GM19043 (cell line): ENCODE data around the gene TWF2.
A peak's percentile ranks its signal among the peaks of the same experiment; 100 is the strongest.

ENCODE experiments used
- ATAC-seq: cut with Tn5 transposase; IDR thresholded peaks from one replicate; pipeline ENCODE4 v1.9.1; 2021; ENCODE audit warnings: low read depth; ENCODE audit not compliant: unreplicated experiment

Gene TWF2

DNA sequence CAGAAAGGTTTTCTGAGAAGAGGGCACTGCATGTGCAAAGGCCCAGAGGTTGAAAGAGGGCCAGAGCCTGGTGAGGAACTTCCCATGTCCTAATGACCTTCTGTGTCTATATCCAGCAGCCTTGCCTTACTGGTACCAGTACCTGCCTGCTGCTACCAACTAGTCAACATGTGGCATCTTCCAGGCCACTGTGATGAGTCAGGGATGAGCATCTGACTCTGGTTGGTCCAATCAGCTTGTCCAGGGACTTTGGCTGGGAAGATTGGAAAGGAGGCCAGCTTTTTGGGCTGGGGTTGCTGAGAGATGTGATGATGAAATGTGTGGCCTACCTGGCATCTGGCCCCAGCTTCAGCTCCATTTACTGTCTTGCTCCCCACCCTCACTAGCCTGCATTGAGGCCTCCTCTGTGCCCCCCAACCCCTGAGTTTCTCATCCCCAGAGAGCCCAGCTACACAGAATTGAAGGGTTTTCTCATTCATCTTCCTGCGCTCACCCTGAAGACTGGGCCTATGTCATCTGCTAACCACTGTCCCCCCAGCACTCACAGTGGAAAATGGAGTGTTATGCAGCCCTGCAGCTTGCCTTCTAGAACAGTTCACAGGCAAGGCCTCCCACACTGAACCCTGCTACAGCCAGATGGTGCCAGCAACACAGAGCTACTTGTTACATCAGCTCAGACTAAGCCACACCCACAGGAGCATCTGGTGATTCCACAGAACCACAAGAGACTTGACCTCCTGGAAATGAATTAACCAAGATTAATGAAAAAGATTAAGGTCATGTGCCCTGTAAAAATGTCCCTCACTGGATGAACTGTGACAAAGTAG is 1.3 kb upstream of the TWF2 start:
- ATAC-seq: no peak

DNA sequence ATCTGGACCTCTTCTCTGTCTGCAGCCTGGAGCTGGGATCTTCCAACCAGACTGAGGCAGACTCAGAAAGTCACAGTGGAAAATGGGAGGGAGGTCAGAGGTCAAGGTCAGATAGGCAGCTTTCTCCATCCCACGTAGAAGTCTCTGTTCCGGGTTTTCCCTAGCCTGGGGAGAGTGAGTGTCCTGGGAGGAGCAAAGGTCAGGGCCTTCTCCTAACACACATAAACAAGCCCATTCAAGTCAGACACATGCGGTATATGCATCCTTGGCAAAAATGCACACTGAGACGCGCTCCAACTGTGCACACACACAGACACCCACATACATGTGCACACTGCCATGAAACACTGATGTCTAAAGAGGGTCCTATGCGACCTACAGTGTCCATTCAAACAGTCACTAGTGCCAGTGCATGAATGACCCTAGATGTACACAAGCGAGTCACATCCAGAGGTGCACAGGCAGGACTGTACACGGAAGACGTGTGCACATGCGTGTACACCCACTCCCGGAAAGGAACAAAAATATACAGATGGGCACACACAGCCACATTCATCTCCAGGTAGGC is 681 bp downstream of the TWF2 start:
- ATAC-seq: peak; percentile 8

DNA sequence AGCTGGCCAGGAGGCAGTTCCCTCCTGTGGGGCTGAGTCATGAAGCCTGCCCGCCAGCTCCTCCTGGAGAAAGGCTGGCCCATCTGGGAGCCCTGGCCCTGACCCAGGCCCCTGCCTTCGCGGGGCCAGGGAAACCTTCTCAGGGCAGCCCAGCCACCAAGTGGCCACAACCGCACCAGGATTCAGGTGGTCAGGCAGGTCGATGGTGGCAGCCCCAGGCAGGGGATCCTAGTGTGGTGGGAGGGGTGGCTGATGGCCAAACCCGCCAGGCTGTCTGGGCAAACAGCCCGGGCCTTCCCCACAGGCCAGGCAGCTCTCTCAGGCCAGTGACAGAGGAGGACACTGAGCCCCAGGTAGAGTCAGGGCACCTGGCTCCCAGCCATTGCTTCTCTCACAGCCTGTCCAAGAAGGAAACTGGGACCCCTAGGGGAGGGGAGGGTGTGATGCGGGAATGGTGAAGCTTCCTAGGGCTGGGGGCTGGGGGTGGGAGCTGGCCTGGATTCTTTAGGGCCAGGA is 1.2 kb downstream of the TWF2 start:
- ATAC-seq: no peak

DNA sequence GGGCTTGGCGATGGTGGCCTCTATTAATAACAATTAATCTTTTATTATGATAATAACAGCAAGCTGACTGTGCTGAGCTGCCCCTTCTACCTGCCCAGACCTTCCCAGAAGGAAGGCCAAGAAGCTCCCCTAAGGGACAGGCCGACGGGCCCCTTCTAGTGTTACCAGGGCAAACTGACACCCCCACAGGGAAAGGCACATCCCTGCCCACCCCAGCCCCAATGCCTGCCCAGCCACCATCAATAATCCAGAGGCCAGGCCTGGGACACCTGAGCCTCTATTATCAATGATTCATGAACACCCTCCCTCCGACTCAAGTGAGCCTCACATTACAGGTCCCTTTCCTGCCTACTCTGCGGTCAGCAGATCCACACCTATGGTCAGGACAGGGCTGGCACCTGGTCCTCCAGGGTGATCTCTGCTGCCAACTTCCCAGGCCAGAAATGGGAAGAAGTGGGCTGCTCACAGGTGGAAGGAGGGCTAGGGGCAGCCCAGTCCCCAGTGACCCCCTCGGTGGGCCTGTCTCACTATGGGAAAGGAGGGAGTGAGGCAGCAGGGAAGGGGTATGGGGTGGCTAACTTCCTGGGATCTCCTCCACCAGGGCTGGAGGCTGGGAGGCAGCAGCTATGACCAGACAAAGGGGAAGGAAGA is 1.8 kb downstream of the TWF2 start:
- ATAC-seq: no peak

DNA sequence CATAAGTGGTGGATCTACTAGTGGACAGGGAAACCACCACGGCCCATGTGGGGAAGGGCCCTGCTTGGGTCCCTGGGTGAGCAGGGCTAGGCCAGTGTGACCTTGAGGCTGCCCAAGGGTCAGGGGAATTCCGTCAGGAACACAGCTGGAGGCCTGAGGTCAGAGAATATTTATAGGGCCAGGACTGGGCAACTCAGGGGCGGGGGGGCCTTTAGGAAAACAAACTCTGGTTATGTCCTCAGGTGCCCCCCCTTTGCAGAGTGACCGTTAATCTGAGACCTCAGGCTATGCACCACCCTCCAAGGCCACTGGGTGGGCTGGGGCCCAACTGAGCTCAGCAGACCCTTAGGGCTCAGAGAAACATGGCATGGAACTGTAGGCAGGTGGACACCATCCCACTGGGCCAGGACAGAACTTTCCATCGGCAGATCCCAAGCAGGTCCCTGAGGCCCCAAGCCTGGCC is 2.5 kb downstream of the TWF2 start:
- ATAC-seq: no peak

DNA sequence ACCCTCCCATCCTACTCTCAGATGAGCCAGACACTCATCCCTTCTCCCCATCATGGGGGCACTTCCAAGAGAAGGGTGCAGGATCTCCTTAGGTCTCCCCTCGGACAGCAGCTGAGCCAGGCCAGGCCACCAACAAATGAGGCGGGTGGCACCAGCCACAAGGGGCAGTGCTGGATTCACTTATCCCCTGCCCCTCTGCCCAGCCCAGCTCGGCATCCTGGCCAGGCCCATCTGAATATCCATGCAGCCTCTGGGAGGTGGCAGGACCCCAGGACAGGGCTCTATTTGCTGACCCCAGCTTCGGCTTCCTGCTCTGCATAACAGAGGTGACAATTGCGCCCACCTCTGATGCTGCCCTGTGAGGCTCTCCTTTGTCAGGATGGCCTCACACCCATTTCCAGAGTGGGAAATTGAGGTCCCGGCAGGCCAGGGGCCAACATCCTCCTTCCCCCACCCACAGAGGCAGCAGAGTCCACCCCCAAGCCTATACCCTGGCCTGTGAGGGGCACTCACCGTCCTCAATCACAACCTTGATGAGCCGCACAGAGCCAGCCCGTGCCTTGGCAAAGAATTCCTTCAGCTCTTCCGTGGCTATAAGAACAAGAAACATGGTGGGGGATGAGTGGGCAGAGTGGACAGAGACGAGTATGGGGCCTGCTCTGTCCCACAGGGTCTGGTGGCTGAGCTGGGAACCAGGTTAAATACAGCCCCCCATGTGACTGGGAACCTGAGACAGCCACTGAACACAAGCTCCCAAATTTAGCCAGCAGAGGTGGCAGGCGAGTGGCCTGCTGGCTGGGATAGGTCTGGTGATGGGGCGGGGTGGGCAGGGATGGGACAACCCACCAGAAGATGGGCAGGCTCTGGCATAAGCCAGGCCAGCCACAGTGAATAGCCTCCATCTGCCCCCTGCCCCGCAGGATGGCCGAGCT is 4.2 kb downstream of the TWF2 start:
- no peak for ATAC-seq

DNA sequence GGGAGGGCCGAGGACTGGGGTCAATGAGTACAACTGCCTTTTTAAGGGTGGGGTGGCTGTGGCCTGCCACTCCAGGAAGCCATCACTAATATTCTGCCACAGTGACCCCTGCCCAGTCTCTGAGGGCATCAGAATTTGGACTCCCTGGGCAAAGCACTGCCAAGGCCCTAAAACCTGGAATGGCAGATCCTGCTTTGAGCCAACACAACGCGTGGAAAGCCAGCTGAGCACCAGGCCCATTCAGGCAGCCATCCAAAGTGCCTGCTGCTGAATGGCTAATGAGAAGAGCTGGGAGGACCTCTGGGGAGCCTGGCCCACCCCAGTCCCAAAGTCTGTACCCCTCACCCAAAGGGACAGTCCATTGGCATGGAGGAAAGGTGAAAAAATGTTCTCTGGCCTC is 5.0 kb downstream of the TWF2 start:
- no peak for ATAC-seq

DNA sequence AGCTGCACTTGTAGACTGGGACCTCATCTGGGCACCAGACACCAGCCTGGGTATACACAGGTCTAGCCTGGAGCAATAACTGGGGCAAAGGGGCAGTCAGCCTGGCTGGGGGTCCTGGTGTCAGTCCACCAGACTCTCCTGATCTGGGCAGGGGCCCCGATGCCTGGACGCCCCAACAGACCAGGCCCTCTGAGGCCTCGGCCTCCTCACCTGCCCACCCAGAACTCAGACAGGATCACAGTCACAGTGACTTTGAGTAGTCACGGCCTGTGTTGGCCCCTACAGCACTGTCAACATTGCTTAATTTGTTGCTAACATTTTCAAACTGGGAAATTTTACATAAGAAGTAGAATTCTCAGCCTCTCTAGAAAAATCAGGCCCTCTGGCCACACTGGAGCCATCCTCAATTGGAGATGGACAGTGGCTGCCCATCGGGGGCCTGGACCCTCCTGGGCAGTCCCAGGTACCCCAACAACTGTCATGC is 5.8 kb downstream of the TWF2 start:
- no peak for ATAC-seq

DNA sequence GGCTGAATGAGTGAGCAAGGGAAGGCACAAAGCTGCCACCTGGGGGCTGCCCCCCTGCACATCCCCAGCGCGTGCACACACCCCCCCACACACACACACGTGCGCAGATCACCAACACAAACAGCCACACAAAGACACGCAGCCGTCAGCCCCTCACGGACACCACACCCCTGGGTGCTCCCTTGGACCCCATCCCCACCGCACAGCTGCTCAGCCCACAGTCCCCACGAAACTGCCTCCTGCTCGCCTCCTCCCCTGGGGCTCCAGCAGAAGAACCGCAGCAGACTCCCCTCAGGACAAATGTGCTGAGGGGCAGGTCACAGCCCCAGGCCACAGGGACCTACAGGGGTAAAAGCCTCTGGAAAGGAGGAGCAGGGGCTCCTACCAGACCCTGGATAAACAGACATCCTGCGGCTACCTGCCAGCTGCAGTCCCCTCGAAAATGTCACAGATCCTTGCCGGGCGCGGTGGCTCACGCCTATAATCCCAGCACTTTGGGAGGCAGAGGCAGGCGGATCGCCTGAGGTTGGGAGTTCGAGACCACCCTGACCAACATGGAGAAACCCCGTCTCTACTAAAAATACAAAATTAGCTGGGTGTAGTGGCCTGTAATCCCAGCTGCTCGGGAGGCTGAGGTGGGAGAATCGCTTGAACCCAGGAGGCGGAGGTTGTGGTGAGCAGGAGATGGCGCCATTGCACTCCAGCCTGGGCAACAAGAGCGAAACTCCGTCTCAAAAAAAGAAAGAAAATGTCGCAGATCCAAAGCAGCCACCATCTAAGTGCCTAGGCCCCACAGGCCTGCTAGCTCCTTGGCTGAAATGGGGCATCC is 6.5 kb downstream of the TWF2 start:
- no peak for ATAC-seq

DNA sequence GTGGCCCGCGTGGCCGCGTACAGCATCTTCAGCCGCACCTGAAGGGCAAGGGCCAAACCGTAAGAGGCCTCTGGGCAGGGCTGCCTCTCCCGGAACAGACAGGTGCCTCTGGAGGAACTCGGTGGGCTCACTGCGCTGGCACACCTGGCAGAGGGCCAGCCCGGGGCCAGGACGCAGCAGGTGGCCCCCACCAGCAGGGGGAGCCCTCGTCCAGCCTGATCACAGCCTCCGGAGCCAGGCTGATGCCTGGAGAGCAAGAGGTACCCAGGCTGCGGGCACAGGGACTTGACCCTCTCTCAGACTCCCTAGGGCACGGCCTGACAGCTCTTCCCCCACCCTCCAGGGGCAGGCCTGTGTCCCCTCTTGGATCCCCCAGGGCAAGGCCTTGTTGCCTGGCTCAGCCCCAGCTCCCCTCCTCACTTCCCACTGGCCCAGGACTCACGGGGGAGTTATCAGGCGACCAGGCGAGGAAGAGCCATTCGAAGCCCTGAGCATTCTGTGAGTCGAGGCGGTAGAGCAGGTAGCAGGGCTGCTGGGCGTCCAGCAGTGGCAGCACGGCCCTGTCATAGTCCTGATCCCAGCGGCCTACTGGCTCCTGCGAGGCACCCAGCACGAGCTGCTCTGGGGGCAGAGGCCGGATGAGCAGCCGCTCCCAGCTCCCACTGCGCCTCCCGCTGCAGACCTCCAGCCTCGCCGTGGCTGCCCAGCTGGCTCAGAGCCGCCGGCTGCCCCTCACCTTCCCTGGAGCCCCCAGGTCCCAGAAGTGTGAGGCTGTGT is 7.3 kb downstream of the TWF2 start:
- ATAC-seq: no peak

DNA sequence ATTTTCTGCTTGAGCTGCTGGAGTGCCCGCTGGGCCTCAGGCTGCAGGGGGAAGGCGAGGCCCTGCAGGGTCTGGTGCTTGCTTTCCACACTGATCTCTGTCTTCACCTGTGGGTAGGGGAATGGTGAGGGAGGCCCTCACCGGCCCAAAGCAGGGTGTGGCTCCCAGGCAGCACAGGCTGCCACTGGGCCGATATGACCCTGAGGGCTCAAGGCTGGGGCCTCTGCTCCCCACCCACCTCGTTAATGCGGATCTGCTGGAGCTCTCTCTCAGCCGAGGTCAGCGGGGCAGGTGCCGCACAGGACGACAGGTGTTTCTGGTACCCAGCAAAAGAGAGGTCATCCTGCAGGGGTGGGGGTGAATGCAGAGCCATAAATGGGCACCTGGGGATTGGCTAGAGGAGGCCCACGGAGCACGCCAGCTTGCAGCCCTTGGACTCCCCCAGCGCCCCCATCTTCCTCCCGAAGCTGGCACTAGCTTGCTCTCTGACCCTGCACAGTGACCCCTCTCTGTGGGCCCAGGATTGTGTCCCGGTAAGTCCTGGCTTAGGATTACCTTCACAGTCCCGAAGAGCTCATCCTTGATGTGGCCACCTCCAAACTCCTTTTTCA is 8.0 kb downstream of the TWF2 start:
- no peak for ATAC-seq

DNA sequence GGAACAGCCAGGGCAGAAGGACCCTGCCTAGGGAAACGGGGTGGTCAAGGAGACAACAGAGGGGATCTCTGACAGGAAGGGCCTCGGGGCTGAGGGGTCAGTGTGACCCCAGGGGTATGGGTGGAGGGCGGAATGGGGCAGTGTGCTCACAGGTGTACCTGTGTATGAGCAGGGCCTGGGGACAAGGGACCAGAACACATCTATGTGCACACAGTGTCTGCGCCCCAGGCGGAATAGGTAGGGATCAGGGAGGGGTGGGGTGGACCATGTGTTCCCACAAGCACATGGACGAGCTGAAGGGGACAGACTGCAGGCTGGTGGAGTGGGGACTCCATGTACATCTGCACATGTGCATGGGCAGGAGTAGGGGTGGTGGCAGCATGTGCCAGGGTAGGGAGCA is 8.5 kb downstream of the TWF2 start:
- ATAC-seq: no peak

DNA sequence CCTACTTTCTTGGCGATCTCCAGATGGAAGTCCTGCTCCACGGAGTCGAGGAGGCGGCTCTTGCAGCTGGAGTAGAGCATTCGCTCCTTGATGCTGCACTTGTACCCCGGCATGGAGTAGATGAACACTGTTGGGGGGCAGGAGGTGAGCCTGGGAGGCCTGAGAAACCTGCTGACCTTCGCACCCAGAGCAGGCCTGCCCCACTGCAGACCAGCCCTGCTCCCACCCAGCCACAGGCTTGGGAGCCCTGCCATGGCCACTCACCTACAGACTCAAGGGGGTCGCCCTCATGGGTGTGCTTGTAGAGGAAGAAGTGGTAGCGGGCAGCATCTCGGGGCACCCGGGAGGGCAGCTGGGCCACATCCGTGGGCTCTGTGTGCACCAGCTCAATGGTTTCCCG is 9.3 kb downstream of the TWF2 start:
- ATAC-seq: no peak

DNA sequence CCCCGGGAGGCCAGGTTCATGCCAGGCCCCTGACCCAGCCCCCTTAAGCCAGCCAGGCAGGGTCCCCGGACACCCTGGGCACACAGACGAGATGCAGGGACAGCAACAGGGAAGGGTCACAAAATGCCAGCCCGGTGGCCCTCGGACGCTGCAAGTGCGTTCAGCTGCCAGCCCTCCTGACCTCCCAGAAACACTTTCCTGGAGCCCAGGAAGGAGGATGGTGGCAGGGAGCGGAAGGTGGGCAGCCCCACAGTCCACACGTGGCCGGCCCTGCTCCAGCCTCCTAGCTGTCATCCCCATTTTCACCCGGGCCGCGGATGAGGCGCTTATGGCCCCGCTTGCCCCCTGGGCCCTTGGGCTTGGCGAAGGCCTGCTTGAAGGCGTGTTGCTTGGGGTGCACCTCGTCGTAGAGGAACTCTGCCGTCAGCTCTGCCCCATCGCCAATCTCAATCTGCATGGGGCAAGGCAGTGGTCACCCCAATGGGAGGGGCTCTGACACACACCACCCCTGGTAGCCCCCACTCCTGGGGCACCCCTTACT is 10.1 kb downstream of the TWF2 start:
- no peak for ATAC-seq

DNA sequence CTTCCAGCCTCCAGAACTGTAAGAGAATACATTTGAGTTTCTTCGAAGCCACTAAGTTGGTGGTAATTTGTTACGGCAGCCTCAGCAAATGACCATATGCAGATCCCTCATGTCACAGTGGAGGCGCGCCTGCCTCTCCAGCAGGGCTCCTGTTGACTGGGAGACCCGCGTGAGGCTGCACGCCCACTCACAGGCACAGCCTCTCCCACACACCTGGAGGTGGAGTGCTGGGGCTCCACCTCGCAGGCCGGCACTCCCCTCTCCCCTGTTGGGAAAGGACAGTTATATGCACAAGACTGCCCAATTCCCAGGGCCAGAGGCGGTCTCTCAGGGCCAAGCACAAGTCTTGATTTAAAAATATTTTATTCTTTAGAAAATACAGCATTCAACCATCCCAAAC is 10.7 kb downstream of the TWF2 start:
- ATAC-seq: no peak

DNA sequence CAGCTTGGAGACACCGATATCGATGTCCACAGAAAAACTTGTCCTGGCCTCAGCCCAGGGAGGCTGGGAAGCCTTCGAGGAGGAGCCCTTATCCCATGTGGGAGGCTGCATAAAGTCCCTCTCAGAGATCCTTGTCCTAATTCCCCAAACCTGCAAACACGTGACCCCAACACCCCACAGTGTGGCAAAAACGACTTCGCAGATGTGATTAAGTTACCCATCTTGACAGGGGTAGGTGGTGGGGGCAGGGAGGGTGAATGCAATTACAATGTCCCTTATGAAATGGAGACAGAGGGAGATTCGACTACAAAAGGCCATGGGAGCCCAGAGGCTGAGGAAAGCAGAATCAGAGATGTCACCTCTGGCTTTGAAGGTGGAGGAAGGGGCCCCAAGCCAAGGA is 11.2 kb downstream of the TWF2 start:
- ATAC-seq: no peak

DNA sequence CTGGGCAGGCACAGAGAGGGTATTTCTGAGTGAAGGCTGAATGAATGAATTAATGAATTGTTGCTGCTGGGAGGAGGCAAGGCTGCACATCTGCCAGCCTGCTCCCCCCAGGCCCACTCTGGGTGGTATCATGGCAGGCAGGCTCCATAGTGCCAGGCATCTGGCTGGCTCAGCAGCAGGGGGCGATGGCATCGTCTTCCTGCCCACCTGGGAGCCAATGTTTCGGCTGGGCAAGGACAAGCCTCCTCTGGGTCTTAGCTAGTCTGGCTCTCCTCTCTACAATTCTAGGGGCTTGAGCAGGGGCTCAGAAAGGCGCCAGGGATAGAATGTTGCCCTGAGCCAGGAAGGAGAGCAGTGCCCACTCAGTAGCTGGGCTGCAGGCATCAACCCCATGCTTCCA is 11.8 kb downstream of the TWF2 start:
- ATAC-seq: no peak

DNA sequence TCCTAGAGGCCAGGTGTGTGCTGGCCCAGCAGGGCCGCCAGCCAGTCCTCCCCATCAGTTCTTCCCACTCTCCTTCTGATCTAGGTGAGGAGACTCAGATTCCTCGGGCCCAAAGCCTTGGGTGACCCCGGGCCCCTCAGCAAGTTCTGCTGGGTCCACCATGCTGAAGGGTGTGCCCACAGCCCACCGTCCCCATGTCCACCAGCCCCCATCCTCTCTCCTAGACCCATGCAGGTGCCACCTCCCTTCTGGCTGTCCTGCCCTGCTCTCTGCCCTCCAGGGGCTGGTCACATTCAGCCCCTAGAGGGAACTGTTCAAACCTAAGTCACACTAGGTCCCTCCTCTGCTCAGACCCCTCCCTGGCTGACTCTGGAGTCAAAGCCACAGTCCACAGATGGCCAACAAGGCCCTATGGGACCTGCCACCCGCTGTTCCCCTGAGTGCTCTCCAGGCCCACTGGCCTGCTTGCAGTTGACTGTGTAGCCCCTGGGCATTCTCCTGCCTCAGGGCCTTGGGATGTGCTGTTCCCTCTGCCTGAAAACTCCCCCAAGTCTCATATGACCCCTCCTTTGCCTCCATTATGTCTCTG is 12.6 kb downstream of the TWF2 start:
- ATAC-seq: peak; percentile 30
